ENCODE data around the gene AJM1. TPM values are rescaled to one million over a fixed set of nuclear protein-coding genes. Genes with fewer than 3 reads are reported as not detected.

The AJM1 gene
- total RNA-seq, 1 donor from 2014 or later = 1.1 TPM

DNA sequence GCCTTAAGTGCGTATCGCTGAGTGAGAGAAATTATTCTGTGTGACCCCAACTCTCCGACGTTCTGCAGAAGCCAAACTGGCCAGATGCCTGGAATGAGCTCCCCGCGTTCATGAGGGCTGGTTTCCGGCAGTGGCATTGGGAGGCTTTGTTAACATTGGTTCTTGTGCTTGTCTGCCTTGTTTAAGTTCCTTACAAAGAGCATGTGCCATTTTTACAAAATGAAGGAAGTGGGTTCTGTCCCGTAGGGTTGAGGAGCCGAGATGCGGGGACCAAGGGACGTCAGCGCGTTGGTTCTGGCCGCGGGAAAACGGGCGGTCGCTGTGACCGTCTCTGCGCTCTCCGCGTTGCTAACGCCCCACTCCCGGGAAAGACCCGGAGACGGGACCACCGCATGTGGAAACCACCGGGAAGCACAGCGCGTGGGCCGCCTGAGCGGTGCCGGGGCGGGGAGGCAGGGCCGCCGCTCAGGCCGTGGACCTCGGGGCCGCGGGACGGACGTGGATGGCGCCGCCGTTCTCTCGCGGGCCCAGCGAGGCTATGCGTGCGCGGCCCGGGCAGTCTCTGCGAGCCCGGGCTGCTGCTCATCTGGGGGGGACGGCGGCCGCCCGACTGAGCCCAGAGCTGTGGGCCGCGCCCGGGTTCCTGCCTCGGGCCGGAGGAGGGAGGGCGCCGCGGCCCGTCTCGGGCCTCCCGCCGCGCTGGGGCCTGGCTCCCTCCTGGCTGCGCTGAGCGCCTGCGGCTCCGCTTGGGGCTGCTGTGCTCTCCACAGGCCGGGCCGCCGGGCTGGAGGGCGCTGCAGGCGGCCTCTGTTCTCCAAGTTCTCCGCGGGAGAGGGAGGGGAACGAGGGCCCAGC is 21.1 kb upstream of the AJM1 start:
- Histone ChIP-seq H3K27me3 (ENCODE audit: control insufficient read depth, insufficient read depth, low read length) (no peaks in the 10 kb centered on the region), H3K4me3 (ENCODE audit: low read depth, low read length) (no peak overlapping the region), H3K36me3 (ENCODE audit: control insufficient read depth, insufficient read depth, low read length) (peaks cover 6% of the 10 kb centered on the region)
- TF ChIP-seq, protein P1, sequence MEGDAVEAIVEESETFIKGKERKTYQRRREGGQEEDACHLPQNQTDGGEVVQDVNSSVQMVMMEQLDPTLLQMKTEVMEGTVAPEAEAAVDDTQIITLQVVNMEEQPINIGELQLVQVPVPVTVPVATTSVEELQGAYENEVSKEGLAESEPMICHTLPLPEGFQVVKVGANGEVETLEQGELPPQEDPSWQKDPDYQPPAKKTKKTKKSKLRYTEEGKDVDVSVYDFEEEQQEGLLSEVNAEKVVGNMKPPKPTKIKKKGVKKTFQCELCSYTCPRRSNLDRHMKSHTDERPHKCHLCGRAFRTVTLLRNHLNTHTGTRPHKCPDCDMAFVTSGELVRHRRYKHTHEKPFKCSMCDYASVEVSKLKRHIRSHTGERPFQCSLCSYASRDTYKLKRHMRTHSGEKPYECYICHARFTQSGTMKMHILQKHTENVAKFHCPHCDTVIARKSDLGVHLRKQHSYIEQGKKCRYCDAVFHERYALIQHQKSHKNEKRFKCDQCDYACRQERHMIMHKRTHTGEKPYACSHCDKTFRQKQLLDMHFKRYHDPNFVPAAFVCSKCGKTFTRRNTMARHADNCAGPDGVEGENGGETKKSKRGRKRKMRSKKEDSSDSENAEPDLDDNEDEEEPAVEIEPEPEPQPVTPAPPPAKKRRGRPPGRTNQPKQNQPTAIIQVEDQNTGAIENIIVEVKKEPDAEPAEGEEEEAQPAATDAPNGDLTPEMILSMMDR (IDR thresholded peaks at IDR 0.05; ENCODE audit: insufficient read depth, low read length, severe bottlenecking) = no peak
- FAIRE-seq (peak; percentile 18), DNase-seq (ENCODE audit: low read depth) (no peak)

DNA sequence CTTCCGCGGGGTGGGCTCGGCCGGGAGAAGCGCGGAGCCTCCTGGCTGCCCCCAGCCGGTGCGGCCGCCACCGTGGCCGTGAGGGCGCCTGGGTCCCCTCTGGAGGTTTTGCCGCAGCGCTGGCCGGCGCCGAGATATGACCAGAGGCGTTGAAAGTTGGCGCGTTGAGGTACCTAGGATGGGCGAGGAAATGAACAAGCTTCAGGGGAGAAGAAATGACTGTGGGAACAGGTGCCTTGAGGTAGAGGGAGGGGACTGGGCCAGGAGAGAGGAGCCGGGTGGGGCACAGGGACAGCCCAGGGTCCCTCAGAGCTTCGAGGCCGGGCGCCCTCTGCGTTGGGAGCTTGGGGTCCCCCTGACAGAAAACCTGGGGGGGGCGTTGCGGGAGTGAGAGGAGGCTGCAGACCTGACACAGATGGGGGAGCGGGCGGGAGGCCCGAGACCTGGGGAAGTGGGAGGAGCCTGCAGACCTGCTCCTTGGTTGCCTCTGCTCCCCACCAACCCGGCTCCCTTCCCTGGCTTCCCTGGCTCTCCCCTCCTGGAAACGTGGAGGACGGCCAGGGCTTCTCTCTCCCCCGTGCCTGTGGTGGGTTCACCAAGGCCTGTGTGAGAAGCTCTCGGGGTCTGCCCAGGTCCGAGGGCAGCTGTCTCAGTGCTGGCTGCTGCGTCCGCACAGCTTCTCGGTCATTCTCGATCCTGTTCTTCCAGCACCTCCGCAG is 20.3 kb upstream of the AJM1 start:
- DNase-seq (ENCODE audit: low read depth) (no peak), FAIRE-seq (no peak)
- Histone ChIP-seq H3K27me3 (ENCODE audit: control insufficient read depth, insufficient read depth, low read length) (no peaks in the 10 kb centered on the region), H3K4me3 (ENCODE audit: low read depth, low read length) (no peak overlapping the region), H3K36me3 (ENCODE audit: control insufficient read depth, insufficient read depth, low read length) (peaks cover 11% of the 10 kb centered on the region)
- TF ChIP-seq, protein P1 (IDR thresholded peaks at IDR 0.05; ENCODE audit: insufficient read depth, low read length, severe bottlenecking) = no peak

DNA sequence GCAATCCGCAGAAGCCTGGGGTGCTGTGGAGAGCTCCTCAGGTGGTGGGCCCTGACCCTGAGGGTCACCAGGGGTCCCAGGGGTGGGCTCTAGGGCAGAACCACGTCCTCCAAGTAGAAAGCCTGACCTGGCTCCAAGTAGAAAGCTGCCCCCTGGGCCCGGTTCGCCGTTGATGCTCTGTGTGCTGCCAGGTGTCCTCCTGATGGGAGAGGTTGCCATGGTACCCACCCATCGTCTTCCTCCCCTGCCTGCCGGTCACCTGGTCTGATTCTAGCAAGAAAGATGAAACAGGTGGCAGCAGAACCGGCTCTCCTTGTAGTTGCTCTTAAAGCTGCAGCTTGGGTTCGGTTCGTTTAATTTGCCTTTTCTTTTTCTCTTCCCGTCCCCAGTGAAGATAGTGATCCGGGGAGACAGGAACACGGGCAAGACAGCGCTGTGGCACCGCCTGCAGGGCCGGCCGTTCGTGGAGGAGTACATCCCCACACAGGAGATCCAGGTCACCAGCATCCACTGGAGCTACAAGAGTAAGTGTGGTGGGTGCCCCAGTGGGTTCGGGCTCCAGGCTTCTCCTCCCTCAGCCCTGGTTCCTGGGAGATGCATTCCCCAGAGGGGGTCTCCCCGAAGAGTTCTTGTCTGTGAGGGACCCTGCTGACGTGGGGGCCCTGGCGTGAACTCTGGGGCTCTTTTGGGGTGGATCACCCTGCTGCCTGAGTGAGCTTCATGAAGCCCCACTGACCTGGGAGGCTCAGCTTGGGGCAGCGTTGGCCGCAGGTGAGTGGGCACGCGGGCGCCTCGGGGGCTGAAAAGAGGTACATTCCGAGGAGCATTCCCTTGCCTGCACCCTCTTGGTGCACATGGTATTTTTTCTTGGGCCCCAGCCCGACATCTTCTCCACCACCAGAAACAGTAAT is 18.9 kb upstream of the AJM1 start:
- Histone ChIP-seq H3K36me3 (ENCODE audit: control insufficient read depth, insufficient read depth, low read length) (peaks cover 17% of the 10 kb centered on the region), H3K27me3 (ENCODE audit: control insufficient read depth, insufficient read depth, low read length) (no peaks in the 10 kb centered on the region), H3K4me3 (ENCODE audit: low read depth, low read length) (no peak overlapping the region)
- no peak for FAIRE-seq
- DNase-seq (ENCODE audit: low read depth) = no peak
- TF ChIP-seq, protein P1 (IDR thresholded peaks at IDR 0.05; ENCODE audit: insufficient read depth, low read length, severe bottlenecking) = no peak

DNA sequence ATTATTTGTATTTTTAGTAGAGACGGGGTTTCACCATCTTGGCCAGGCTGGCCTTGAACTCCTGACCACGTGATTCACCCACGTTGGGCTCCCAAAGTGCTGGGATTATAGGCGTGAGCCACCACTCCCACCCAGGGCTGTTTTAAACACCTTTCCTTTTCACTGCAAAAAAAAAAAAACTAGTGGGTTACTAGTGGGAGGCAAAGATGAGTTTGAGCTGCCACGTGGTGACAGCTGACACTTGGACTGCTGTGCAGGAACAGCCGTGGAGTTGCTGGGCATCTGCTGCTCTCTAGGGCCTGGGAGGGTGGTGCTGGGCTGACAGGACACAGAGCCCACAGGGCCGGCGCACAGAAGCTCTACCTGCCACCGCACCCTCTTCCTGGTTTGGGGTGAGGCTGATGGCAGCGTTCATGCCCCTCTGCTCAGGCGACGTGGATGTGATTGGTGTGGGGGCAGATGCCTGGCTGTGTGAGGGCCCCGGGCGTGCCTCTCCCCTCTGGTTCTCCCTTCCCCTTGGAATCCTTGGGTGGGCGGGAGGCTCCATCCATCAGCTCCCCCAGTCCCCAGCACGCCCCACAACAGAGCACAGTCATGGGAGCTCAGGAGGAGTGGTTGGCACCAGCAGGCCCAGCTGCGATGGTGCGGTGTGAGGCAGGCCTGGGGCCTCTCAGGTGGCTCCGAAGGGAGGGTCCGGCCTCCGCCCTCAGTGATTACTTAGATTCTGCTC is 17.6 kb upstream of the AJM1 start:
- no peak for FAIRE-seq
- H3K36me3 ChIP-seq (ENCODE audit: control insufficient read depth, insufficient read depth, low read length) = peaks cover 27% of the 10 kb centered on the region

More for the DNA sequence above, 17.6 kb upstream of the AJM1 start:
- Histone ChIP-seq H3K4me3 (ENCODE audit: low read depth, low read length) (no peak overlapping the region), H3K27me3 (ENCODE audit: control insufficient read depth, insufficient read depth, low read length) (no peaks in the 10 kb centered on the region)
- TF ChIP-seq, protein P1 (IDR thresholded peaks at IDR 0.05; ENCODE audit: insufficient read depth, low read length, severe bottlenecking) = no peak
- DNase-seq (ENCODE audit: low read depth) = no peak

Measured in bronchial epithelial cell (primary cell).